ENCODE measurements around the gene ARHGAP18.

ARHGAP18 gene

GRCh38 chr6:129719692-129720091, 9.7 kb upstream of the ARHGAP18 start:
- DNase-seq, result no peak

- DNase-seq, result no peak
Observed at GRCh38 chr6:129717277-129717676, 7.3 kb upstream of the ARHGAP18 start.

GRCh38 chr6:129713806-129714333, 3.9 kb upstream of the ARHGAP18 start:
- DNase-seq, result no peak

- DNase-seq, result no peak
Observed at GRCh38 chr6:129711271-129711631, 1.3 kb upstream of the ARHGAP18 start.

- no peak for DNase-seq
Observed at GRCh38 chr6:129710450-129711270, 683 bp upstream of the ARHGAP18 start.

GRCh38 chr6:129709196-129709768, 695 bp downstream of the ARHGAP18 start:
- no peak for DNase-seq

GRCh38 chr6:129708496-129709195, 1.3 kb downstream of the ARHGAP18 start:
- DNase-seq, result no peak

GRCh38 chr6:129707882-129708495, 2.0 kb downstream of the ARHGAP18 start:
- no peak for DNase-seq

- DNase-seq, result no peak
Observed at GRCh38 chr6:129707028-129707427, 2.9 kb downstream of the ARHGAP18 start.

GRCh38 chr6:129705212-129705611, 4.8 kb downstream of the ARHGAP18 start:
- DNase-seq, result no peak

GRCh38 chr6:129704708-129705107, 5.3 kb downstream of the ARHGAP18 start:
- no peak for DNase-seq

GRCh38 chr6:129701721-129702455, 8.1 kb downstream of the ARHGAP18 start:
- DNase-seq, result no peak

- no peak for DNase-seq
Observed at GRCh38 chr6:129700666-129701065, 9.3 kb downstream of the ARHGAP18 start.

- DNase-seq, result no peak
Observed at GRCh38 chr6:129699659-129700058, 10.3 kb downstream of the ARHGAP18 start.

- no peak for DNase-seq
Observed at GRCh38 chr6:129698430-129698829, 11.5 kb downstream of the ARHGAP18 start.

GRCh38 chr6:129697788-129698187, 12.2 kb downstream of the ARHGAP18 start:
- no peak for DNase-seq

GRCh38 chr6:129696843-129697242, 13.1 kb downstream of the ARHGAP18 start:
- DNase-seq, result no peak

GRCh38 chr6:129696028-129696418, 14.0 kb downstream of the ARHGAP18 start:
- DNase-seq, result no peak

- DNase-seq, result no peak
Observed at GRCh38 chr6:129695373-129696027, 14.5 kb downstream of the ARHGAP18 start.

- no peak for DNase-seq
Observed at GRCh38 chr6:129694036-129694435, 15.9 kb downstream of the ARHGAP18 start.

GRCh38 chr6:129692467-129692866, 17.5 kb downstream of the ARHGAP18 start:
- no peak for DNase-seq

- no peak for DNase-seq
Observed at GRCh38 chr6:129691709-129692108, 18.3 kb downstream of the ARHGAP18 start.
